ENCODE measurements around the gene DCBLD2.

Gene DCBLD2

GRCh38 chr3:98897701-98898100 is 3.8 kb downstream of the DCBLD2 start:
- Histone ChIP-seq H4K20me1 (peaks cover 0 to 39% (median 0%) of the 10 kb centered on the region in 11 experiments; a peak in 4 of 22 replicates), H3K36me3 (no peaks in the 10 kb centered on the region), H3K4me3 (no peak overlapping the region), H3K27ac (no peak overlapping the region), H3K4me1 (peaks cover 12 to 24% (median 22%) of the 10 kb centered on the region in 10 experiments), H3K27me3 (no peaks in the 10 kb centered on the region), H3K9me3 (replicated peaks in 1 of 11) (no peaks in the 10 kb centered on the region), H3K4me2 (no peak overlapping the region), H3K9ac (no peak overlapping the region)
- no peak for TF ChIP-seq Cebpa-rat (IDR thresholded peaks at IDR 0.05)

- H3K4me2 ChIP-seq: no peak overlapping the region
- H3K27me3 ChIP-seq: no peaks in the 10 kb centered on the region
- H3K9ac ChIP-seq: no peak overlapping the region
- H3K27ac ChIP-seq: no peak overlapping the region
- TF ChIP-seq Cebpa-rat (IDR thresholded peaks at IDR 0.05): no peak
- no peaks in the 10 kb centered on the region for H3K36me3 ChIP-seq
- H3K9me3 ChIP-seq (replicated peaks in 1 of 11): no peaks in the 10 kb centered on the region
- H3K4me3 ChIP-seq: no peak overlapping the region
- peaks cover 0 to 44% (median 0%) of the 10 kb centered on the region in 11 experiments; a peak in 5 of 22 replicates for H4K20me1 ChIP-seq
- H3K4me1 ChIP-seq: peaks cover 0 to 11% (median 6%) of the 10 kb centered on the region in 10 experiments; a peak in 12 of 20 replicates
These were observed 6.5 kb downstream of the DCBLD2 start for GRCh38 chr3:98894791-98895576.

GRCh38 chr3:98893740-98894139 is 7.8 kb downstream of the DCBLD2 start:
- Histone ChIP-seq H3K9ac (no peak overlapping the region), H4K20me1 (peaks cover 0 to 36% (median 0%) of the 10 kb centered on the region in 11 experiments; a peak in 5 of 22 replicates), H3K27ac (no peak overlapping the region; a peak in 1 of 22 replicates), H3K27me3 (no peaks in the 10 kb centered on the region), H3K36me3 (peaks cover 0 to 3% (median 0%) of the 10 kb centered on the region in 11 experiments; a peak in 1 of 22 replicates), H3K4me1 (peaks cover 0 to 11% (median 0%) of the 10 kb centered on the region in 10 experiments; a peak in 5 of 20 replicates), H3K4me2 (peak overlapping the region in 1 of 11 experiments; percentile 1; a peak in 1 of 22 replicates), H3K4me3 (no peak overlapping the region), H3K9me3 (replicated peaks in 1 of 11) (no peaks in the 10 kb centered on the region)
- no peak for TF ChIP-seq Cebpa-rat (IDR thresholded peaks at IDR 0.05)

- Histone ChIP-seq H3K9me3 (replicated peaks in 1 of 11) (no peaks in the 10 kb centered on the region), H3K4me2 (no peak overlapping the region), H3K9ac (no peak overlapping the region), H3K4me3 (no peak overlapping the region), H3K36me3 (peaks cover 0 to 3% (median 0%) of the 10 kb centered on the region in 11 experiments; a peak in 1 of 22 replicates), H3K4me1 (peaks cover 0 to 11% (median 0%) of the 10 kb centered on the region in 10 experiments; a peak in 5 of 20 replicates), H3K27ac (no peak overlapping the region), H4K20me1 (peaks cover 0 to 36% (median 0%) of the 10 kb centered on the region in 11 experiments; a peak in 5 of 22 replicates), H3K27me3 (no peaks in the 10 kb centered on the region)
- TF ChIP-seq Cebpa-rat (IDR thresholded peaks at IDR 0.05): no peak
These were observed 9.2 kb downstream of the DCBLD2 start for GRCh38 chr3:98892263-98892662.

GRCh38 chr3:98890965-98891910 is 10.3 kb downstream of the DCBLD2 start:
- H3K4me2 ChIP-seq: no peak overlapping the region
- H4K20me1 ChIP-seq: peaks cover 0 to 36% (median 0%) of the 10 kb centered on the region in 11 experiments; a peak in 5 of 22 replicates

GRCh38 chr3:98890181-98890835 is 11.2 kb downstream of the DCBLD2 start:
- H3K4me1 ChIP-seq: peaks cover 0 to 11% (median 0%) of the 10 kb centered on the region in 10 experiments; a peak in 5 of 20 replicates
- H3K36me3 ChIP-seq: peaks cover 0 to 3% (median 0%) of the 10 kb centered on the region in 11 experiments; a peak in 1 of 22 replicates
- no peak overlapping the region for H3K4me2 ChIP-seq
- TF ChIP-seq Cebpa-rat (IDR thresholded peaks at IDR 0.05): no peak
- peaks cover 0 to 30% (median 0%) of the 10 kb centered on the region in 11 experiments; a peak in 5 of 22 replicates for H4K20me1 ChIP-seq
- H3K9ac ChIP-seq: no peak overlapping the region
- no peaks in the 10 kb centered on the region for H3K9me3 ChIP-seq (replicated peaks in 1 of 11)
- H3K4me3 ChIP-seq: no peak overlapping the region
- H3K27me3 ChIP-seq: no peaks in the 10 kb centered on the region
- no peak overlapping the region for H3K27ac ChIP-seq

More at GRCh38 chr3:98890965-98891910, 10.3 kb downstream of the DCBLD2 start:
- Histone ChIP-seq H3K36me3 (peaks cover 0 to 3% (median 0%) of the 10 kb centered on the region in 11 experiments; a peak in 1 of 22 replicates), H3K4me1 (peaks cover 0 to 11% (median 0%) of the 10 kb centered on the region in 10 experiments; a peak in 5 of 20 replicates), H3K9ac (no peak overlapping the region), H3K9me3 (replicated peaks in 1 of 11) (no peaks in the 10 kb centered on the region), H3K27ac (no peak overlapping the region), H3K27me3 (no peaks in the 10 kb centered on the region), H3K4me3 (no peak overlapping the region)
- TF ChIP-seq Cebpa-rat (IDR thresholded peaks at IDR 0.05): no peak

- no peak overlapping the region for H3K27ac ChIP-seq
- H3K36me3 ChIP-seq: peaks cover 0 to 3% (median 0%) of the 10 kb centered on the region in 11 experiments; a peak in 1 of 22 replicates
- H3K9ac ChIP-seq: no peak overlapping the region
- peaks cover 0 to 16% (median 0%) of the 10 kb centered on the region in 11 experiments; a peak in 4 of 22 replicates for H4K20me1 ChIP-seq
- no peaks in the 10 kb centered on the region for H3K4me1 ChIP-seq
- no peak overlapping the region for H3K4me3 ChIP-seq
- H3K27me3 ChIP-seq: no peaks in the 10 kb centered on the region
- no peak for TF ChIP-seq Cebpa-rat (IDR thresholded peaks at IDR 0.05)
- no peak overlapping the region for H3K4me2 ChIP-seq
- 0 out of 22 replicates have a peak, but pooled peaks cover 0 to 5% (median 0%) of the 10 kb centered on the region in 11 experiments for H3K9me3 ChIP-seq (replicated peaks in 1 of 11)
These were observed 13.8 kb downstream of the DCBLD2 start for GRCh38 chr3:98887684-98888083.

- H3K4me3 ChIP-seq: no peak overlapping the region
- H3K9me3 ChIP-seq (replicated peaks in 1 of 11): peaks cover 0 to 9% (median 0%) of the 10 kb centered on the region in 11 experiments; a peak in 1 of 22 replicates
- no peak overlapping the region for H3K27ac ChIP-seq
- no peak for TF ChIP-seq Cebpa-rat (IDR thresholded peaks at IDR 0.05)
- peaks cover 0 to 10% (median 0%) of the 10 kb centered on the region in 11 experiments; a peak in 4 of 22 replicates for H4K20me1 ChIP-seq
- no peaks in the 10 kb centered on the region for H3K4me1 ChIP-seq
- H3K4me2 ChIP-seq: no peak overlapping the region
- H3K9ac ChIP-seq: no peak overlapping the region
- no peaks in the 10 kb centered on the region for H3K27me3 ChIP-seq
- H3K36me3 ChIP-seq: peaks cover 0 to 3% (median 1%) of the 10 kb centered on the region in 11 experiments; a peak in 8 of 22 replicates
These were observed 15.0 kb downstream of the DCBLD2 start for GRCh38 chr3:98886525-98886924.

Data from BLaER1 treated with 17β-estradiol and CSF1 and Interleukin-3, amounts not matched to agents 10 nM and 100 nM (cell line).